ENCODE results near the gene KLHDC2.

DNA sequence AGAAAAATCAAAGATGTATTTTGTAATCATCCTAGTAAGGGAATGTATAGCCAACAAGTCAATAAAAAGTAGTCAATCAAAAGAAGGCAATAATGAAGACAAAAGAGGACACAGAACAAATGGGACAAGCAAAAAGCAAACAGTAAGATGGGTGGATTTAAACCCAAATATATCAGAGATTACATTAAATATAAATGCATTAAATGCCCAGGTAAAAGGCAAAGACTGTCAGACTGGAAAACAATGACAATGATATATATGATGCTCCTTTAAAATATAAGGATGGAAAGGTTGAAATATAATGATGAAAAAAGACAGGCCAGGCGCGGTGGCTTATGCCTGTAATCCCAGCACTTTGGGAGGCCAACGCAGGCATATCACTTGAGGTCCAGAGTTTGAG lies 48.9 kb downstream of the KLHDC2 start:
- TF ChIP-seq, protein P1, sequence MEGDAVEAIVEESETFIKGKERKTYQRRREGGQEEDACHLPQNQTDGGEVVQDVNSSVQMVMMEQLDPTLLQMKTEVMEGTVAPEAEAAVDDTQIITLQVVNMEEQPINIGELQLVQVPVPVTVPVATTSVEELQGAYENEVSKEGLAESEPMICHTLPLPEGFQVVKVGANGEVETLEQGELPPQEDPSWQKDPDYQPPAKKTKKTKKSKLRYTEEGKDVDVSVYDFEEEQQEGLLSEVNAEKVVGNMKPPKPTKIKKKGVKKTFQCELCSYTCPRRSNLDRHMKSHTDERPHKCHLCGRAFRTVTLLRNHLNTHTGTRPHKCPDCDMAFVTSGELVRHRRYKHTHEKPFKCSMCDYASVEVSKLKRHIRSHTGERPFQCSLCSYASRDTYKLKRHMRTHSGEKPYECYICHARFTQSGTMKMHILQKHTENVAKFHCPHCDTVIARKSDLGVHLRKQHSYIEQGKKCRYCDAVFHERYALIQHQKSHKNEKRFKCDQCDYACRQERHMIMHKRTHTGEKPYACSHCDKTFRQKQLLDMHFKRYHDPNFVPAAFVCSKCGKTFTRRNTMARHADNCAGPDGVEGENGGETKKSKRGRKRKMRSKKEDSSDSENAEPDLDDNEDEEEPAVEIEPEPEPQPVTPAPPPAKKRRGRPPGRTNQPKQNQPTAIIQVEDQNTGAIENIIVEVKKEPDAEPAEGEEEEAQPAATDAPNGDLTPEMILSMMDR (IDR thresholded peaks at IDR 0.05): no peak
- TF ChIP-seq ZFX (IDR thresholded peaks at IDR 0.05; ENCODE audit: borderline replicate concordance): no peak

Measured in 22Rv1 (cell line).